Parathyroid adenoma (tissue), 2 donors: Measurements from ENCODE around the gene FBXL17.

Source experiments
- H2AFZ ChIP-seq: fragments of 300-600 bp; sonication (generic); one replicate; pipeline ENCODE4 v1.7.0; 2017; ENCODE audit warnings: antibody characterized with exemption, mild to moderate bottlenecking
- H3K27ac ChIP-seq: fragments of 300-600 bp; sonication (generic); one replicate; pipeline ENCODE4 v1.7.0; 2017
- H3K27me3 ChIP-seq: fragments of 300-600 bp; sonication (generic); one replicate; pipeline ENCODE4 v1.7.0; 2017; ENCODE audit warnings: low read length; ENCODE audit not compliant: control insufficient read depth, insufficient read depth
- H3K36me3 ChIP-seq: fragments of 300-600 bp; sonication (generic); one replicate; pipeline ENCODE4 v1.7.0; 2017; ENCODE audit warnings: low read length; ENCODE audit not compliant: control insufficient read depth, insufficient read depth
- H3K4me1 ChIP-seq: fragments of 300-600 bp; sonication (generic); one replicate; pipeline ENCODE4 v1.7.0; 2017; ENCODE audit warnings: control low read depth
- H3K4me2 ChIP-seq: fragments of 300-600 bp; sonication (generic); one replicate; pipeline ENCODE4 v1.7.0; 2017; ENCODE audit warnings: low read length
- H3K4me3 ChIP-seq: fragments of 300-600 bp; sonication (generic); one replicate; pipeline ENCODE4 v1.7.0; 2017; ENCODE audit warnings: low read depth, low read length
- H3K79me2 ChIP-seq: fragments of 300-600 bp; sonication (generic); one replicate; pipeline ENCODE4 v1.7.0; 2017; ENCODE audit warnings: control low read depth
- H3K9ac ChIP-seq: fragments of 300-600 bp; sonication (generic); one replicate; pipeline ENCODE4 v1.7.0; 2017; ENCODE audit warnings: mild to moderate bottlenecking
- H3K9me3 ChIP-seq: fragments of 300-600 bp; sonication (generic); one replicate; pipeline ENCODE4 v1.7.0; 2017; ENCODE audit warnings: low read length; ENCODE audit not compliant: control insufficient read depth
- TF ChIP-seq, protein P1 (sequence below): fragments of 300-600 bp; sonication (generic); IDR thresholded peaks from one replicate; pipeline ENCODE4 v1.7.0; 2017; ENCODE audit warnings: antibody characterized with exemption, mild to moderate bottlenecking
- donor health status: primary hyperparathyroidism.

Gene FBXL17

DNA sequence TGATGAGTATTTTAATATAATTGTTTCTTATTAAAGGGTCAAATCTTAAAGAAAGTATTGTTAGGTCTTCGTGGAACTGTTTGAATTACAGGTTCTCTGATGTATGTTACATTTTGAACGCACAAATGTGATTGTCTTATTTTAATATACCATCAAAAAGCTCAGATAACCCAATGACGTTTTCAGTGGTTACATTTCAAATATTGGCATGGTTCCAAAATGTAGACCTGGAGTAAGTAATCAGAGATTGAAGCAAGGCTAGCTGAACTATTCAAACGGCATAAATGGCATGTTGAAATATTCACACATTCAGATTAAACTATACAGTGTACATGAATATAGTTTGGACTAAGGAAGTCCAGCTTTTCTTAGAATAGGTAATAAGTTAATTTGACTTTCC lies 429.4 kb downstream of the FBXL17 start:
- H3K27me3 ChIP-seq: no peaks in the 10 kb centered on the region
- no peaks in the 10 kb centered on the region for H3K9me3 ChIP-seq
- peaks cover 8% of the 10 kb centered on the region for H3K4me1 ChIP-seq
- no peak overlapping the region for H3K27ac ChIP-seq
- H3K36me3 ChIP-seq: no peaks in the 10 kb centered on the region
- no peaks in the 10 kb centered on the region for H3K79me2 ChIP-seq
- no peak overlapping the region for H3K9ac ChIP-seq
- no peak overlapping the region for H3K4me3 ChIP-seq
- H2AFZ ChIP-seq: no peak overlapping the region
- TF ChIP-seq, protein P1, sequence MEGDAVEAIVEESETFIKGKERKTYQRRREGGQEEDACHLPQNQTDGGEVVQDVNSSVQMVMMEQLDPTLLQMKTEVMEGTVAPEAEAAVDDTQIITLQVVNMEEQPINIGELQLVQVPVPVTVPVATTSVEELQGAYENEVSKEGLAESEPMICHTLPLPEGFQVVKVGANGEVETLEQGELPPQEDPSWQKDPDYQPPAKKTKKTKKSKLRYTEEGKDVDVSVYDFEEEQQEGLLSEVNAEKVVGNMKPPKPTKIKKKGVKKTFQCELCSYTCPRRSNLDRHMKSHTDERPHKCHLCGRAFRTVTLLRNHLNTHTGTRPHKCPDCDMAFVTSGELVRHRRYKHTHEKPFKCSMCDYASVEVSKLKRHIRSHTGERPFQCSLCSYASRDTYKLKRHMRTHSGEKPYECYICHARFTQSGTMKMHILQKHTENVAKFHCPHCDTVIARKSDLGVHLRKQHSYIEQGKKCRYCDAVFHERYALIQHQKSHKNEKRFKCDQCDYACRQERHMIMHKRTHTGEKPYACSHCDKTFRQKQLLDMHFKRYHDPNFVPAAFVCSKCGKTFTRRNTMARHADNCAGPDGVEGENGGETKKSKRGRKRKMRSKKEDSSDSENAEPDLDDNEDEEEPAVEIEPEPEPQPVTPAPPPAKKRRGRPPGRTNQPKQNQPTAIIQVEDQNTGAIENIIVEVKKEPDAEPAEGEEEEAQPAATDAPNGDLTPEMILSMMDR: no peak
- H3K4me2 ChIP-seq: no peak overlapping the region

DNA sequence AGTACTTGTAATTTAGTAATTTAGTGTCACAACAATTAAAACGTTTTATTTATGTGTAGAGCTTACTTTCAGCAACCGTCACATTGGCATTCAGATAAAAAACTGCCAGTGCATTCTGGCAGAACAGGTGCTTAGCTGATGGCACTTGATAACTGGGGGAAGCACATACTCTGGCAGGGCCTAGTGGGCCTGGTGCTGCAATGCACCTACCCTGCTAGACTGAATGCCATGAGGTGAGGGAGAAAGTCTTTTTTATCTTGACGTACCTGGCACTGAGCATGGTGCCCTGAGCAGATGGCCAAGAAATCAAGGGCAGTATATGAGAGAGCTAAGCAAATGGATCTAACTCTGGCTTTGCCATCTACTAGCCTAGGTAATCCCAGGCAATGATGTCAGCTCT lies 430.6 kb downstream of the FBXL17 start:
- Histone ChIP-seq H3K27me3 (no peaks in the 10 kb centered on the region), H2AFZ (no peak overlapping the region), H3K9me3 (no peaks in the 10 kb centered on the region), H3K79me2 (no peaks in the 10 kb centered on the region), H3K27ac (no peak overlapping the region), H3K36me3 (no peaks in the 10 kb centered on the region), H3K4me1 (peaks cover 8% of the 10 kb centered on the region), H3K4me2 (no peak overlapping the region), H3K9ac (no peak overlapping the region), H3K4me3 (no peak overlapping the region)
- TF ChIP-seq, protein P1: no peak

DNA sequence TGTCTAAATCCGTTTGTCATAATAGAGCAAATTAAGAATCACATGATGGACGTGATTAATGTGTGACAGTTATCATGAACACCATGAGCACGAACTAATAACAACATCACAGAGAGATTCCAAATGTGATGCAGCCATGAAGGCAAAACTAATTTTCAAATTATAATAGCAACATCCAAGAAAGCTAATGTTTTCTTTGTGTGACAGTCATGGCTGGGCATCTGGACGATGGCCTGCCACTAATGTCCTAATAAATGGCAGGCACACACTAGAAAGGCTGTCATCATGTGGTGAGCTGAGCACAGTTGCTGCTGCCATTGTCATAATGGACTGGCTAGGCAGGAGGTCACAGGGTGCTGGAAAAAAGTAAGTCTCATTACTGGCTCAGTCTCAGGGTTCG lies 431.1 kb downstream of the FBXL17 start:
- no peaks in the 10 kb centered on the region for H3K36me3 ChIP-seq
- H3K4me1 ChIP-seq: peaks cover 8% of the 10 kb centered on the region
- no peak overlapping the region for H2AFZ ChIP-seq
- no peak overlapping the region for H3K4me3 ChIP-seq
- no peak overlapping the region for H3K9ac ChIP-seq
- TF ChIP-seq, protein P1: no peak
- no peak overlapping the region for H3K4me2 ChIP-seq
- no peak overlapping the region for H3K27ac ChIP-seq
- H3K9me3 ChIP-seq: no peaks in the 10 kb centered on the region
- H3K27me3 ChIP-seq: no peaks in the 10 kb centered on the region
- no peaks in the 10 kb centered on the region for H3K79me2 ChIP-seq

DNA sequence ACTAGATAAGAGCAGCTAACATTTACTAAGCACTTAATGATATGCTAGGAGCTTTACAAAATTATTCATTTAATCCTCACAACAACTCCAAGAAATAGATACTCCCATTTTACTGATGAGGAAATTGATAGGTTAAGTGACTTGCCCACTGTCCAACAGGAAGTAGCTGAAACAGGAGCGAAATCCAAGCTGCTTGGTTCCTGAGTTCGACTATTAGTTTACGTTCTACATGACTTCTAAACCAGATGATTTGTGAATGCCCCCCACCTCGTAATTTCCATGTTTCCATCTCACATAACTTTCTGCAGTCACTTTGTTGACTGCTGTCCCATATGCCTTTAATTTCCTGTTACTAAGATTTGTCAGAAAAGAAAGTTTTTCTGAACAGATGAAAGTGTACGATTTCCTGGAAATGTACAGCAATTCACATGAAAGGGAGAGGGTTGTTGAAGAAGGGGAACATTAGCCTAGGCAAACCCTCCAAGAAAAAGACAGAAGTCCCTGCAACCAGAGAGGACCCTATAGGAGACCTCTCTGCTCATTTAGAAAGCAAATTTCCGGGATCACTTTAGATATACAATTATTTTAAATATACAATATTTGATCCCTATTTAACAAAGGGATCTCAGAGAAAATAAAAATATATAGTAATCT lies 432.1 kb downstream of the FBXL17 start:
- no peak overlapping the region for H3K27ac ChIP-seq
- TF ChIP-seq, protein P1: no peak

DNA sequence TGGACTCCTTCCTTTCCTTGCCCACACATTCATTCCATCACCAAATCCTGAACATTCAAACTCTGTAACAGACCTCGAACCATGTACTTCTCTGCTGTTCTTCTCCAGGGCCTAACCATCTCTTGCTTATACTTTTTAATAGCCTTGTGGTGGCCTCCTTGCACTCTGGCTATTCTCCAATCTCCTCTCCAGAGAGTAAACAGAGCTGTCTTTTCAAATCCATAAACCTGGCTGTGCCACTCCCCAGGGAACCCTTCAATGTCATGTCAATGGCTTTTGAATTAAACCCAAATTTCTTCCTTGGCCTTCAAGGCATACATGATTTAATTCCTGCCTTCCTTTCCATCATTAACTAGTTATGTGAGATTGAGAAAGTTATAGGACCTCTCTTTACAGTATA lies 433.5 kb downstream of the FBXL17 start:
- H2AFZ ChIP-seq: no peak overlapping the region
- H3K27me3 ChIP-seq: no peaks in the 10 kb centered on the region
- peaks cover 8% of the 10 kb centered on the region for H3K4me1 ChIP-seq
- H3K79me2 ChIP-seq: no peaks in the 10 kb centered on the region
- TF ChIP-seq, protein P1: no peak
- H3K9ac ChIP-seq: no peak overlapping the region
- no peaks in the 10 kb centered on the region for H3K36me3 ChIP-seq
- no peaks in the 10 kb centered on the region for H3K9me3 ChIP-seq
- no peak overlapping the region for H3K4me3 ChIP-seq
- no peak overlapping the region for H3K4me2 ChIP-seq
- no peak overlapping the region for H3K27ac ChIP-seq

More for the DNA sequence above, 432.1 kb downstream of the FBXL17 start:
- no peaks in the 10 kb centered on the region for H3K79me2 ChIP-seq
- no peak overlapping the region for H3K4me2 ChIP-seq
- H3K36me3 ChIP-seq: no peaks in the 10 kb centered on the region
- no peak overlapping the region for H3K9ac ChIP-seq
- H3K4me1 ChIP-seq: peaks cover 8% of the 10 kb centered on the region
- H3K27me3 ChIP-seq: no peaks in the 10 kb centered on the region
- no peak overlapping the region for H3K4me3 ChIP-seq
- H3K9me3 ChIP-seq: no peaks in the 10 kb centered on the region
- no peak overlapping the region for H2AFZ ChIP-seq
